Measurements from ENCODE around the gene DNAI1.
A peak's percentile ranks its signal among the peaks of the same experiment; 100 is the strongest.

- TF ChIP-seq REST (IDR thresholded peaks at IDR 0.05; ENCODE audit: insufficient read depth in 1 of 2, low read depth in 2 of 2, low read length in 2 of 2) (no peak), POLR2AphosphoS5 (IDR thresholded peaks at IDR 0.05; ENCODE audit: low read depth, low read length) (no peak), TAF1 (IDR thresholded peaks at IDR 0.05; ENCODE audit: borderline replicate concordance, insufficient read depth, low read length) (no peak), FOXP2 (optimal IDR thresholded peaks at IDR 0.05; ENCODE audit: borderline replicate concordance, extremely low read depth, extremely low read length, insufficient read depth) (peak; percentile 32)
Measured at GRCh38 chr9:34547960-34548611, 89.5 kb downstream of the DNAI1 start.

Measured in PFSK-1 (cell line).